MM.1S (cell line): Measurements from ENCODE around the gene FOSL1.

Experiments
- CTCF ChIP-seq: fragments of 300-600 bp; sonication (generic); IDR thresholded peaks from 2 replicates; pipeline ENCODE4 v1.5.1; 2016; ENCODE audit warnings: antibody characterized with exemption, low read length, mixed read lengths
- EZH2 ChIP-seq: fragments of 300-600 bp; sonication (generic); optimal IDR thresholded peaks from 2 replicates; pipeline ENCODE3; 2017; ENCODE audit warnings: low read depth, mild to moderate bottlenecking, antibody characterized with exemption, low read length, mixed read lengths

GRCh38 chr11:65911682-65912568 is 11.7 kb upstream of the FOSL1 start:
- peak; percentile 49 for TF ChIP-seq CTCF
- TF ChIP-seq EZH2 = no peak
